GM12878 (cell line): ENCODE measurements around the gene ZNF621.

Experiments
- ATF3 ChIP-seq: IDR thresholded peaks from 2 replicates; pipeline ENCODE4 v1.6.1; 2011; ENCODE audit warnings: low read depth, mild to moderate bottlenecking, low read length, moderate library complexity, borderline replicate concordance; ENCODE audit errors: extremely low read depth
- CTCF ChIP-seq, 3 experiments: IDR thresholded peaks in 2 of 3; conservative IDR thresholded peaks in 1 of 3; 2 replicates each; pipeline ENCODE4 v1.5.1; 2011; ENCODE audit warnings: low read depth in 3 of 3, low read length in 3 of 3, mild to moderate bottlenecking in 3 of 3, control low read depth in 2 of 3, moderate library complexity in 2 of 3, inconsistent platforms in 1 of 3, mixed read lengths in 1 of 3; ENCODE audit not compliant: control insufficient read depth in 2 of 3, insufficient read depth in 1 of 3; ENCODE audit errors: extremely low read depth in 1 of 3
- FOXK2 ChIP-seq: fragments of 450-650 bp; IDR thresholded peaks from 2 replicates; pipeline ENCODE4 v1.6.1; 2017; ENCODE audit warnings: mild to moderate bottlenecking, moderate library complexity
- MAX ChIP-seq: IDR thresholded peaks from 2 replicates; pipeline ENCODE4 v1.6.1; 2012; ENCODE audit warnings: low read depth, low read length, improper control_type of control experiment
- MXI1 ChIP-seq: fragments of 150-350 bp; IDR thresholded peaks from 2 replicates; pipeline ENCODE4 v1.6.1; 2011; ENCODE audit warnings: low read depth, mild to moderate bottlenecking, inconsistent platforms, low read length, improper control_type of control experiment
- POLR2A ChIP-seq: IDR thresholded peaks from 2 replicates; pipeline ENCODE4 v1.6.1; 2011; ENCODE audit warnings: low read depth, mild to moderate bottlenecking, low read length
- POLR2AphosphoS5 ChIP-seq: IDR thresholded peaks from 2 replicates; pipeline ENCODE4 v1.6.1; 2011; ENCODE audit warnings: mild to moderate bottlenecking, low read length, inconsistent platforms
- REST ChIP-seq: IDR thresholded peaks from 2 replicates; pipeline ENCODE4 v1.6.1; 2012; ENCODE audit warnings: mild to moderate bottlenecking, low read depth, low read length
- RUNX3 ChIP-seq: IDR thresholded peaks from 2 replicates; pipeline ENCODE4 v1.6.1; 2012; ENCODE audit warnings: low read length, inconsistent platforms
- ZBED1 ChIP-seq: IDR thresholded peaks from 2 replicates; pipeline ENCODE4 v1.6.1; 2016; ENCODE audit warnings: borderline replicate concordance
- ZNF24 ChIP-seq: fragments of 450-650 bp; IDR thresholded peaks from 2 replicates; pipeline ENCODE4 v1.6.1; 2017; ENCODE audit warnings: antibody characterized with exemption, mild to moderate bottlenecking

GRCh38 chr3:40574661-40575060, 49.9 kb downstream of the ZNF621 start:
- TF ChIP-seq MXI1 (no peak), POLR2AphosphoS5 (no peak), CTCF (IDR thresholded peaks at IDR 0.05 in 2 of 3, conservative IDR thresholded peaks at IDR 0.05 in 1 of 3; ENCODE audit: control insufficient read depth in 2 of 3, extremely low read depth in 1 of 3, insufficient read depth in 1 of 3, low read depth in 3 of 3, low read length in 3 of 3) (no peak), FOXK2 (no peak), MAX (no peak), ZBED1 (no peak), ATF3 (no peak), RUNX3 (no peak), REST (no peak), ZNF24 (no peak), POLR2A (no peak)
